Thyroid gland (tissue), 4 donors: Measurements from ENCODE around the gene PAK5.

Experiments used
- CTCF ChIP-seq, 6 experiments: fragments of 200-600 bp in 3 of 6; fragments of 450-650 bp in 3 of 6; sonication (generic) in 3 of 6; IDR thresholded peaks; one replicate each; pipeline ENCODE4 v1.5.1; 2016 to 2019; ENCODE audit warnings: antibody characterized with exemption in 6 of 6, mild to moderate bottlenecking in 2 of 6, inconsistent platforms in 1 of 6, moderate library complexity in 1 of 6
- POLR2A ChIP-seq, 2 donors: fragments of 450-650 bp; IDR thresholded peaks; one replicate each; pipeline ENCODE4 v1.6.1; 2017; ENCODE audit warnings: antibody characterized with exemption in 2 of 2, mild to moderate bottlenecking in 2 of 2, moderate library complexity in 1 of 2

GRCh38 chr20:9628589-9628988, 210.3 kb downstream of the PAK5 start:
- TF ChIP-seq CTCF (IDR thresholded peaks at IDR 0.05) (no peak), POLR2A (IDR thresholded peaks at IDR 0.05) (no peak)
